Cardiac atrium fibroblast (primary cell): ENCODE data around the gene LAD1. TPM values are rescaled to one million over a fixed set of nuclear protein-coding genes. Genes with fewer than 3 reads are reported as not detected.

Experiments used
- total RNA-seq: library from RNA; depleted of rRNA; stranded (reverse); fragments of >200 nt; gene quantifications from 2 replicates; pipeline ENCODE4 v1.2.3, GENCODE V29; 2015

LAD1 gene
- not detected in 2 replicates for total RNA-seq

DNA sequence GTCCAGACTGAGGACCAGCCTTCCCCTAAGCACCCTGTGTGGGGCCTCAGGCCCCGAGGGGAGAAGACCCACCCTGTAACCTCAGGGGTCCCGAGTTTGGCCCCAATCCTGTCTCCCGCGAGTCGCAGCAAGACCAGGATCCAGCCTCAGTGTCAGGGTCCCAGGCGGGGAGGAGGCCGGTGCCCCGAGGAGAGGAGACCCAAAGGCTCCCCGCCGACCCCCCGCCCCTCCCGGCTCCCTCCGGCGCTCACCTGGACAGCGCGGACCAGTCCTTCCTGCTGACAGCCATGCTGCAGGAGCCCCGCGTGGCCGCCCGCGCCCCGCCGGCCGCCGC is at the start of gene LAD1:
Gene LAD1 (minus strand): TSS at position 307 of the 334 bp plus-strand sequence. CDS start 18 bp downstream, at position 289.

GRCh38 chr1:201377611-201378092 is 21.5 kb downstream of the LAD1 start, which contains the start of gene TNNT2:
TNNT2 (minus strand) TSS chr1:201377680; CDS start chr1:201373254, 4,426 bp downstream.

Other genes starting within 250 kb of the LAD1 start
- gene TMEM9, start 244.8 kb downstream of the LAD1 start, total RNA-seq: 64.4 and 81.0 TPM in 2 replicates
- 0.18 TPM in 1 of 2 replicates, not detected in the other for gene IGFN1, start 208.5 kb downstream of the LAD1 start, total RNA-seq
- 0.18 and 0.32 TPM in 2 replicates for gene PKP1, start 115.8 kb downstream of the LAD1 start, total RNA-seq
- gene TNNT2, start 21.6 kb downstream of the LAD1 start, total RNA-seq: not detected in 2 replicates
- gene TNNI1, start 22.4 kb upstream of the LAD1 start, total RNA-seq: not detected in 2 replicates
- 39.7 and 49.2 TPM in 2 replicates for gene PHLDA3, start 69.9 kb upstream of the LAD1 start, total RNA-seq
- gene CSRP1, start 107.8 kb upstream of the LAD1 start, total RNA-seq: 654 and 815 TPM in 2 replicates
- 74.6 and 105 TPM in 2 replicates for gene NAV1, start 139.8 kb upstream of the LAD1 start, total RNA-seq